ENCODE measurements around the gene MT1HL1. TPM values are rescaled to one million over a fixed set of nuclear protein-coding genes. Genes with fewer than 3 reads are reported as not detected.
"Not testable (repeated sequence)": the region's sequence is repeated elsewhere in the genome, so short reads cannot be mapped to it uniquely, and the experiment has no call there.

MT1HL1 gene
- total and polyA plus RNA-seq, 5 donors, result not detected

DNA sequence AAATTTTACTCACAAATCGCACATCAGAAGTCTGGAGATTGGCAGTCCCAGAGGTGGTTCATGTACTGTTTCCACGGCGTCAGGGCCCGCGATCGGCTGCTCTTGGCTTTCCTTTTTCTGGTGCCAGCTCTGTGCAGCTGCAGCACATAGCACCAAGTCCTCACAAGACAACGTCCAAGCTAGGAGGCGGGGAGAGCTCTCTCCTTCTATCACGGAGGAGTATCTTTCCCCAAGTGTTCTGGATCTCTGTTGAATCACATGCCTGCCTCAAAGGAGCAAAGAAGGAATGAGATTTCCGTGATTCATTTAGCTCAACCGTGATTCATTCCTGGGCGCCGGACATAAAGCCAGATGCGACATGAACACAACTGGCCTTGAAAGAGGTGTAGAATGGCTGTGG lies 25.5 kb downstream of the MT1HL1 start:
- H3K27me3 ChIP-seq (ENCODE audit: control insufficient read depth, insufficient read depth), result no peaks in the 10 kb centered on the region
- H3K4me1 ChIP-seq (ENCODE audit: control insufficient read depth, insufficient read depth, low read length), result peaks cover 8% of the 10 kb centered on the region
- H3K9me3 ChIP-seq (ENCODE audit: control insufficient read depth, low read length), result no peaks in the 10 kb centered on the region
- H3K4me3 ChIP-seq (ENCODE audit: low read length), result no peak overlapping the region
- DNase-seq, result peak in 1 of 3 donors; percentile 52
- intact Hi-C loops (cut with DNase I), result no loop called here
- peak overlapping the region; percentile 87 for H3K27ac ChIP-seq (ENCODE audit: low read length)
- ATAC-seq, result peak in 1 of 2 donors; percentile 23
- WGBS, result 73% methylated on average over 14 of the region's 14 CpGs

GRCh38 chr1:236975461-236975860 lies 28.8 kb downstream of the MT1HL1 start:
- Histone ChIP-seq H3K4me3 (ENCODE audit: low read length) (no peak overlapping the region), H3K9me3 (ENCODE audit: control insufficient read depth, low read length) (no peaks in the 10 kb centered on the region), H3K27me3 (ENCODE audit: control insufficient read depth, insufficient read depth) (no peaks in the 10 kb centered on the region), H3K27ac (ENCODE audit: low read length) (no peak overlapping the region), H3K4me1 (ENCODE audit: control insufficient read depth, insufficient read depth, low read length) (peaks cover 8% of the 10 kb centered on the region)
- DNase-seq (no peak), ATAC-seq (no peak)
- intact Hi-C loops (cut with DNase I), result no loop called here
- 75% methylated on average over 6 of the region's 6 CpGs for WGBS

DNA sequence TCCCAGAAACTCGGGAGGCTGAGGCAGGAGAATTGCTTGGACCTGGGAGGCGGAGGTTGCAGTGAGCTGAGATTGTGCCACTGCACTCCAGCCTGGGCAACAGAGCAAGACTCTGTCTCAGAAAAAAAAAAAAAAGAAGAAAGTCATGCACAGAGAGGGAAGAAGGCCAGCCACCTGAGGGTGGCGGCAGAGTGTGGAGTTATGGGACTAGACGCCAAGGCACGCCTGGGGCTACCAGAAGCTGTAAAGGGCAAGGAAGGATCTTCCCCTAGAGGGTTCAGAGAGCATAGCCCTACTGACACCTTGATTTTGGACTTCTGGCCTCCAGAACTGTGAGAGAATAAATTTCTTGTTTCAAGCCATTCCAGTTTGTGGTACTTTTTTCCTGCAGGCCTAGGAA lies 30.2 kb downstream of the MT1HL1 start:
- ATAC-seq; H3K4me1 ChIP-seq (ENCODE audit: control insufficient read depth, insufficient read depth, low read length); H3K27ac ChIP-seq (ENCODE audit: low read length); H3K4me3 ChIP-seq (ENCODE audit: low read length); DNase-seq; H3K9me3 ChIP-seq (ENCODE audit: control insufficient read depth, low read length); intact Hi-C loops (cut with DNase I); H3K27me3 ChIP-seq (ENCODE audit: control insufficient read depth, insufficient read depth): not testable (repeated sequence)
- 78% methylated on average over 5 of the region's 5 CpGs for WGBS

GRCh38 chr1:236966636-236967035 lies 37.6 kb downstream of the MT1HL1 start:
- H3K4me1 ChIP-seq (ENCODE audit: control insufficient read depth, insufficient read depth, low read length), result no peaks in the 10 kb centered on the region
- H3K4me3 ChIP-seq (ENCODE audit: low read length), result no peak overlapping the region
- no peaks in the 10 kb centered on the region for H3K27me3 ChIP-seq (ENCODE audit: control insufficient read depth, insufficient read depth)
- no peaks in the 10 kb centered on the region for H3K9me3 ChIP-seq (ENCODE audit: control insufficient read depth, low read length)
- ATAC-seq (no peak), DNase-seq (no peak)
- intact Hi-C loops (cut with DNase I), result no loop called here
- no peak overlapping the region for H3K27ac ChIP-seq (ENCODE audit: low read length)
- WGBS, result 80% methylated on average over 6 of the region's 6 CpGs

DNA sequence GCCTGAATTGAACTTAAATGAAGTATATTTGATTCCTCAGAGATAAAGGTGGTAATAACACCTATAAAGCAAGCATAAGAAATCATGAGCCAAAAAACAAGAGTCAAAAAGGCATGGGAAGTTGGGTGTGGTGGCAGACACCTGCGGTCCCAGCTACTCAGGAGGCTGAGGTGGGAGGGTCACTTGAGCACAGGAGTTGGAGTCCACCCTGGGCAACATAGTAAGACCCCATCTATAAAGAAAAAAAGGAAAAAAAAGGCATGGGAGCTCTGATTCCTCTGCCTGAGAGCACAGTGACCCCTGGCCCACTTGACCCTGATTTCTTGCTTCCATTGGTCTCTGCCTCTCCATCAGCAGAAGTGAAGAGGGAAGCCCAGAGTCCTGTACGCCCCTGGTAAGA lies 40.3 kb downstream of the MT1HL1 start:
- intact Hi-C loops (cut with DNase I), result no loop called here
- no peaks in the 10 kb centered on the region for H3K27me3 ChIP-seq (ENCODE audit: control insufficient read depth, insufficient read depth)
- no peak overlapping the region for H3K27ac ChIP-seq (ENCODE audit: low read length)
- no peaks in the 10 kb centered on the region for H3K9me3 ChIP-seq (ENCODE audit: control insufficient read depth, low read length)
- DNase-seq, result no peak
- no peaks in the 10 kb centered on the region for H3K4me1 ChIP-seq (ENCODE audit: control insufficient read depth, insufficient read depth, low read length)
- no peak for ATAC-seq
- H3K4me3 ChIP-seq (ENCODE audit: low read length), result no peak overlapping the region
- WGBS, result 79% methylated on average over 2 of the region's 2 CpGs

DNA sequence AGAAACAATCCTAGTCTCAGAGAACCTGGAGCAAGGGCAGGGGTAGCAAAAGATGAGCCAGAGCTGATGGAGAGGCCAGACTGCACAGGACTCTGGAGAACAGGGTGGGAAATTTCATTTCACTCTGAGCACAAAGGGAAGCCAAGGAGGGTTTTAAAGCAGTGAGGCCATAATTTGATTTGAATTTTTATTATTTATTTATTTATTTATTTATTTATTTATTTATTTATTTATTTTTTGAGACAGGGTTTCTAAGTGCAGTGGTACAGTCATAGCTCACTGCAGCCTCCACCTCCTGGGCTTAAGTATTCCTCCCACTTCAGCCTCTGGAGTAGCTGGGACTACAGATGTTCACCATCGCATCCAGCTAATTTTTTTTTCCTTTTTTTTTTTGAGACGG lies 45.1 kb downstream of the MT1HL1 start:
- ATAC-seq, result no peak
- no peak overlapping the region for H3K27ac ChIP-seq (ENCODE audit: low read length)
- no peaks in the 10 kb centered on the region for H3K4me1 ChIP-seq (ENCODE audit: control insufficient read depth, insufficient read depth, low read length)
- no peaks in the 10 kb centered on the region for H3K9me3 ChIP-seq (ENCODE audit: control insufficient read depth, low read length)
- intact Hi-C loops (cut with DNase I), result no loop called here
- no peak overlapping the region for H3K4me3 ChIP-seq (ENCODE audit: low read length)
- 99% methylated on average over 2 of the region's 2 CpGs for WGBS
- no peaks in the 10 kb centered on the region for H3K27me3 ChIP-seq (ENCODE audit: control insufficient read depth, insufficient read depth)
- no peak for DNase-seq

GRCh38 chr1:236957235-236957634 lies 47.0 kb downstream of the MT1HL1 start:
- Histone ChIP-seq H3K4me1 (ENCODE audit: control insufficient read depth, insufficient read depth, low read length) (no peaks in the 10 kb centered on the region), H3K27ac (ENCODE audit: low read length) (no peak overlapping the region), H3K9me3 (ENCODE audit: control insufficient read depth, low read length) (no peaks in the 10 kb centered on the region), H3K27me3 (ENCODE audit: control insufficient read depth, insufficient read depth) (no peaks in the 10 kb centered on the region), H3K4me3 (ENCODE audit: low read length) (no peak overlapping the region)
- ATAC-seq, result no peak
- intact Hi-C loops (cut with DNase I), result no loop called here
- whole genome bisulfite sequencing, result 57% methylated on average over 5 of the region's 5 CpGs
- no peak for DNase-seq

Other genes with a start within 250 kb of the MT1HL1 start
- gene MTR, start 209.1 kb downstream of the MT1HL1 start, total RNA-seq, result 10 to 100 TPM; 37.6 to 54.6 (median 41.9) TPM
- gene MTR, start 209.1 kb downstream of the MT1HL1 start, polyA plus RNA-seq, result 9.0 TPM
- gene RYR2, start 37.7 kb upstream of the MT1HL1 start, total RNA-seq, result 100 to 1,000 TPM; 479 to 716 (median 511) TPM
- gene RYR2, start 37.7 kb upstream of the MT1HL1 start, polyA plus RNA-seq, result 166 TPM

Data from right cardiac atrium (tissue), 5 donors.